ENCODE data around the gene GPR183. TPM values are rescaled to one million over a fixed set of nuclear protein-coding genes. Genes with fewer than 3 reads are reported as not detected.

Gene GPR183
- total and polyA plus RNA-seq, 2 of the 8 experiments (the other 6 are each of a cell fraction or from before 2014, with no cell fraction given) = not detected

DNA sequence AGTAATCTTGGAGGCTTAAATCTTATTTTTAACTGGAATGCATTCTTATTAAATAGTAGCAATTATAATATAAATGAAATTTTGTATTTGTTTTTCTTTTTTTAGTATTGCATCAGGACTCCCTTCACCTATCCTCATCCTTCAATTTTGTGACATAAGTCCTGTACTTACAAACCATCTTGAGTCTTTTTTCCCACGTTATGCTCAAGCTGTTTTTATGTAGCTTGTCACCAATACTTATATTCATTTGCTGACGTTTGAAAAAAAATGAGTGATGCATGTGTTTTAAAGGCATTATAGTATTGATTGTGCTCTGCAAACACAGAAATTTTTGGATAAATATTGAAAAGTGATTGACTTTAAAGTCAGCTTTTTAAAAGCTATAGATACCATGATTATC lies 49.9 kb downstream of the GPR183 start:
- Histone ChIP-seq H3K14ac (ENCODE audit: insufficient read length) (no peak overlapping the region), H4K8ac (ENCODE audit: extremely low read depth, insufficient read depth, low read length) (no peak overlapping the region), H3K4ac (replicated peaks; ENCODE audit: insufficient read length, low read depth, low read length) (no peak overlapping the region), H4K91ac (replicated peaks; ENCODE audit: insufficient read length, low read length) (no peak overlapping the region), H2BK15ac (ENCODE audit: low read length) (no peak overlapping the region), H3K9ac (replicated peaks in 1 of 4; ENCODE audit: extremely low read depth in 1 of 4, low read depth in 3 of 4, low read length in 3 of 4) (no peak overlapping the region), H3K79me1 (ENCODE audit: low read depth, low read length) (no peaks in the 10 kb centered on the region), H2BK5ac (ENCODE audit: low read depth, low read length) (no peak overlapping the region), H3K9me3 (ENCODE audit: insufficient read depth in 2 of 2, low read depth in 1 of 2, low read length in 1 of 2) (no peaks in the 10 kb centered on the region), H2AFZ (ENCODE audit: low read length) (no peak overlapping the region), H3K18ac (ENCODE audit: extremely low read depth, low read length) (no peak overlapping the region), H3K4me1 (replicated peaks in 1 of 4; ENCODE audit: control insufficient read depth in 3 of 4, insufficient read depth in 4 of 4, low read length in 3 of 4) (no peaks in the 10 kb centered on the region), H4K20me1 (replicated peaks in 1 of 2; ENCODE audit: control insufficient read depth in 1 of 2, insufficient read depth in 2 of 2, low read length in 2 of 2) (peaks cover 0 to 2% of the 10 kb centered on the region in 2 experiments), H4K5ac (ENCODE audit: insufficient read length, low read depth, low read length) (no peak overlapping the region), H3K23me2 (ENCODE audit: low read depth, low read length) (no peaks in the 10 kb centered on the region), H3K79me2 (ENCODE audit: control insufficient read depth in 1 of 2, insufficient read depth in 2 of 2, low read length in 2 of 2) (no peaks in the 10 kb centered on the region; a peak in 1 of 4 replicates), H3K4me2 (ENCODE audit: insufficient read depth in 1 of 2, low read depth in 2 of 2, low read length in 2 of 2) (no peak overlapping the region), H3K56ac (replicated peaks; ENCODE audit: insufficient read length, low read depth, low read length) (no peak overlapping the region), H3K4me3 (ENCODE audit: extremely low read depth in 1 of 4, insufficient read depth in 2 of 4, low read depth in 3 of 4, low read length in 4 of 4) (no peak overlapping the region), H2BK12ac (ENCODE audit: low read depth, low read length) (no peak overlapping the region), H2BK20ac (ENCODE audit: low read length) (no peak overlapping the region), H2AK5ac (ENCODE audit: low read depth, low read length) (no peak overlapping the region), H3K27me3 (replicated peaks in 1 of 4; ENCODE audit: control insufficient read depth in 3 of 4, extremely low read depth in 1 of 4, insufficient read depth in 3 of 4, low read length in 3 of 4) (no peaks in the 10 kb centered on the region), H2BK120ac (replicated peaks; ENCODE audit: low read depth, low read length) (no peak overlapping the region), H3K27ac (ENCODE audit: low read depth, low read length) (no peak overlapping the region), H3K36me3 (ENCODE audit: control insufficient read depth in 2 of 4, insufficient read depth in 4 of 4, low read length in 3 of 4) (peaks cover 0 to 4% (median 1%) of the 10 kb centered on the region in 4 experiments; a peak in 1 of 8 replicates), H3K23ac (ENCODE audit: insufficient read length) (no peak overlapping the region)
- ChIA-PET POLR2A (ENCODE audit: partially characterized antibody) (no interaction called here), CTCF (ENCODE audit: partially characterized antibody) (interaction anchor here (0.8 to 4.7 kb wide), 6 partner anchors 8 to 130 kb away, joined by 3 to 34 read pairs (median 4); no protein-coding TSS in a partner anchor)
- DNase-seq (ENCODE audit: low read depth in 1 of 2, low spot score in 2 of 2) = no peak
- WGBS, 2 experiments (ENCODE audit: extremely low coverage in 1 of 2, insufficient coverage in 1 of 2, insufficient read length in 1 of 2, insufficient replicate concordance in 2 of 2, low coverage in 1 of 2, low lambda C conversion rate in 2 of 2, missing lambda C conversion rate in 1 of 2) = 86% methylated on average over 2 of the region's 2 CpGs; no CpG with 5 or more reads in 1 of the 2 experiments
- no peak for TF ChIP-seq BCL11A (IDR thresholded peaks at IDR 0.05; ENCODE audit: low read depth in 2 of 2, low read length in 2 of 2)
- no peak for TF ChIP-seq ZNF274 (IDR thresholded peaks at IDR 0.05; ENCODE audit: borderline replicate concordance, extremely low read depth, low read length)
- no peak for FAIRE-seq
